Gastroesophageal sphincter (tissue), 3 donors: Measurements from ENCODE around the gene INPP5E.

Experiments used
- CTCF ChIP-seq, 4 experiments: fragments of 200-600 bp in 2 of 4; fragments of 450-650 bp in 2 of 4; sonication (generic) in 1 of 4; IDR thresholded peaks; one replicate each; pipeline ENCODE4 v1.5.1; 2017 to 2019; ENCODE audit warnings: antibody characterized with exemption in 4 of 4, mild to moderate bottlenecking in 2 of 4, moderate library complexity in 2 of 4
- EP300 ChIP-seq: sonication (generic); formaldehyde crosslinking; IDR thresholded peaks from one replicate; pipeline ENCODE4 v1.6.1; 2017; ENCODE audit warnings: antibody characterized with exemption, mild to moderate bottlenecking
- POLR2A ChIP-seq, 2 donors: fragments of 450-650 bp; IDR thresholded peaks; one replicate each; pipeline ENCODE4 v1.6.1; 2017; ENCODE audit warnings: antibody characterized with exemption in 2 of 2, mild to moderate bottlenecking in 2 of 2, moderate library complexity in 1 of 2

GRCh38 chr9:136483589-136484152, 44.0 kb upstream of the INPP5E start:
- no peak for TF ChIP-seq CTCF (IDR thresholded peaks at IDR 0.05)
- TF ChIP-seq POLR2A (IDR thresholded peaks at IDR 0.05) = peak; percentile 29 to 56
- no peak for TF ChIP-seq EP300
